OCI-LY7 (cell line): ENCODE data around the gene OGFR.

Source experiments
- EZH2phosphoT487 ChIP-seq: fragments of 200-600 bp; sonication (generic); IDR thresholded peaks from 2 replicates; pipeline ENCODE4 v1.6.1; 2018; ENCODE audit warnings: low read depth, borderline replicate concordance, mild to moderate bottlenecking, mixed run types, antibody characterized with exemption, low read length, moderate library complexity, mixed read lengths
- TF ChIP-seq, protein P1 (sequence below): fragments of 200-600 bp; sonication (generic); conservative IDR thresholded peaks from 2 replicates; pipeline ENCODE4 v1.5.1; 2014; ENCODE audit warnings: mild to moderate bottlenecking, antibody characterized with exemption, low read length, moderate library complexity, mixed read lengths

DNA sequence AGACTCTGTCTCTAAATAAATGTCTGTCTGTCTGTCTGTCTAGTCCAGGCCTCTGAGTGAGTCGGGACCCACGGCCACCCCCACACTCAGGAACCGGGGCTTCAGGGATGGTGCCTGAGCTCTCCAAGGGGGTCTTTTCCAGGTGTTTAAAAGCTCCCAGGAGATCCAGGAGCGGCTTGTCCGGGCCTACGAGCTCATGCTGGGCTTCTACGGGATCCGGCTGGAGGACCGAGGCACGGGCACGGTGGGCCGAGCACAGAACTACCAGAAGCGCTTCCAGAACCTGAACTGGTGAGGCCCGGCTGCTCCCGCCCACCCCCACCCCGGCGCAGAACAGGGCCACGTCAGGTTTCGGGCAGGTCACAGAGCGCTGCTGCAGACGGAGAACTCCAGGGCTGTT, 6.7 kb downstream of the OGFR start:
- TF ChIP-seq, protein P1, sequence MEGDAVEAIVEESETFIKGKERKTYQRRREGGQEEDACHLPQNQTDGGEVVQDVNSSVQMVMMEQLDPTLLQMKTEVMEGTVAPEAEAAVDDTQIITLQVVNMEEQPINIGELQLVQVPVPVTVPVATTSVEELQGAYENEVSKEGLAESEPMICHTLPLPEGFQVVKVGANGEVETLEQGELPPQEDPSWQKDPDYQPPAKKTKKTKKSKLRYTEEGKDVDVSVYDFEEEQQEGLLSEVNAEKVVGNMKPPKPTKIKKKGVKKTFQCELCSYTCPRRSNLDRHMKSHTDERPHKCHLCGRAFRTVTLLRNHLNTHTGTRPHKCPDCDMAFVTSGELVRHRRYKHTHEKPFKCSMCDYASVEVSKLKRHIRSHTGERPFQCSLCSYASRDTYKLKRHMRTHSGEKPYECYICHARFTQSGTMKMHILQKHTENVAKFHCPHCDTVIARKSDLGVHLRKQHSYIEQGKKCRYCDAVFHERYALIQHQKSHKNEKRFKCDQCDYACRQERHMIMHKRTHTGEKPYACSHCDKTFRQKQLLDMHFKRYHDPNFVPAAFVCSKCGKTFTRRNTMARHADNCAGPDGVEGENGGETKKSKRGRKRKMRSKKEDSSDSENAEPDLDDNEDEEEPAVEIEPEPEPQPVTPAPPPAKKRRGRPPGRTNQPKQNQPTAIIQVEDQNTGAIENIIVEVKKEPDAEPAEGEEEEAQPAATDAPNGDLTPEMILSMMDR, result no peak
- TF ChIP-seq EZH2phosphoT487, result no peak
